Stimulated activated CD4-positive, alpha-beta T cell treated with anti-CD3 and anti-CD28 coated beads, TNF-alpha, amount 100 ng/mL, for 24 hours (primary cell): ENCODE data around the gene CHMP1B.
A peak's percentile ranks its signal among the peaks of the same experiment; 100 is the strongest.

Experiments
- DNase-seq, 3 experiments: peaks; one replicate each; pipeline ENCODE4 v3.0.0-alpha.2; 2020; ENCODE audit warnings: low read depth in 3 of 3

Gene CHMP1B

GRCh38 chr18:11851146-11851805 lies at the start of gene CHMP1B:
CHMP1B (plus strand) TSS chr18:11851413; CDS start chr18:11851512, 99 bp downstream.
- peak; percentile 93 to 96 (median 95) for DNase-seq

- DNase-seq = no peak
Measured at GRCh38 chr18:11801573-11801972, 49.6 kb upstream of the CHMP1B start.

GRCh38 chr18:11802158-11802557 lies 49.1 kb upstream of the CHMP1B start:
- no peak for DNase-seq

GRCh38 chr18:11802586-11802985 lies 48.6 kb upstream of the CHMP1B start:
- DNase-seq = no peak

GRCh38 chr18:11807233-11807632 lies 44.0 kb upstream of the CHMP1B start:
- no peak for DNase-seq

- DNase-seq = no peak
Measured at GRCh38 chr18:11808001-11808855, 43.0 kb upstream of the CHMP1B start.

GRCh38 chr18:11809895-11810294 lies 41.3 kb upstream of the CHMP1B start:
- DNase-seq = no peak

- no peak for DNase-seq
Measured at GRCh38 chr18:11810379-11810778, 40.8 kb upstream of the CHMP1B start.

- DNase-seq = no peak
Measured at GRCh38 chr18:11811009-11811408, 40.2 kb upstream of the CHMP1B start.

- DNase-seq = no peak
Measured at GRCh38 chr18:11817229-11817628, 34.0 kb upstream of the CHMP1B start.

- no peak for DNase-seq
Measured at GRCh38 chr18:11818486-11819203, 32.6 kb upstream of the CHMP1B start.

- DNase-seq = no peak
Measured at GRCh38 chr18:11819938-11820337, 31.3 kb upstream of the CHMP1B start.

- DNase-seq = no peak
Measured at GRCh38 chr18:11820697-11821096, 30.5 kb upstream of the CHMP1B start.

GRCh38 chr18:11821208-11821607 lies 30.0 kb upstream of the CHMP1B start:
- DNase-seq = no peak

- DNase-seq = no peak
Measured at GRCh38 chr18:11821643-11822237, 29.5 kb upstream of the CHMP1B start.

GRCh38 chr18:11823545-11823944 lies 27.7 kb upstream of the CHMP1B start:
- DNase-seq = no peak

- DNase-seq = no peak
Measured at GRCh38 chr18:11826836-11827235, 24.4 kb upstream of the CHMP1B start.

- DNase-seq = no peak
Measured at GRCh38 chr18:11828786-11829432, 22.3 kb upstream of the CHMP1B start.

GRCh38 chr18:11830585-11830984 lies 20.6 kb upstream of the CHMP1B start:
- no peak for DNase-seq

- no peak for DNase-seq
Measured at GRCh38 chr18:11831921-11832320, 19.3 kb upstream of the CHMP1B start.

- no peak for DNase-seq
Measured at GRCh38 chr18:11834772-11835171, 16.4 kb upstream of the CHMP1B start.

GRCh38 chr18:11839556-11839955 lies 11.7 kb upstream of the CHMP1B start:
- no peak for DNase-seq
